Cortex of kidney (tissue), 1 donor: ENCODE data around the gene JPH2.

Source experiments
- DNase-seq: peaks from one replicate; lab custom pipeline; 2025; lab: John Stamatoyannopoulos, UW

JPH2 gene

DNA sequence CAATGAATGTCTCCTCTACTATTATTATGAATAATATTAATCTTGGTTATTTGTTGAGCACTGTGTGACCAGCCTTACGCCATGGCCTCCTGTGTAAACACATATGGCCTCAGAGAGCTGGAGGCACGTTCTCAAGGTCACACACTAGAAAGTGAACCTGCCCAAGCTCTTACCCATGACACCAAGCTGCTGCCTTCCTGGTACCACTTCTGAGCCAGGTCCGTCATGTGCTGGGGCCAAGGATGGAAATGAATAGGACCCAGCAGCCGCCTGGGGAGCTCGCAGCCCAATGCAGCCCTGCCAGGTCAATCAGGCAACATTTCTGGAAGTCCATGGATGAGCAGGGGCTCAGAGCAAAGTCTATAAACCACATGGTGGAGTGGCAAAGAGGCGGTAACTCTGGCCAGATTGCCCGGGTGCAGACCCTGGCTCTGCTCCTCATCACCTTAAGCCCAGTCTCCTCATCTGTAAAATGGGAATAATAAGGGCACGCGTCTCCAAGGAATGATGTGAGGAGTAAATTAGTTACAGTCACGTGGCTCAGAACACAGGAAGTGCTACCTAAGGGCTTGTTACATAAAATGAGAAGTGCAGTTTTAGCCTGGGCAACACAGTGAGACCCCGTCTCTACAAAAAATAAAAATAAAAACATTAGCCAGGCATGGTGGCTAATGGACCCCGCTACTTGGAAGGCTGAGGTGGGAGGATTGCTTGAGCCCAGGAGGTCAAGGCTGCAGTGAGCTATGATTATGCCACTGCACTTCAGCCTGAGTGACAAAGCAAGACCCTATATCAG, 61.5 kb downstream of the JPH2 start:
- no peak for DNase-seq

DNA sequence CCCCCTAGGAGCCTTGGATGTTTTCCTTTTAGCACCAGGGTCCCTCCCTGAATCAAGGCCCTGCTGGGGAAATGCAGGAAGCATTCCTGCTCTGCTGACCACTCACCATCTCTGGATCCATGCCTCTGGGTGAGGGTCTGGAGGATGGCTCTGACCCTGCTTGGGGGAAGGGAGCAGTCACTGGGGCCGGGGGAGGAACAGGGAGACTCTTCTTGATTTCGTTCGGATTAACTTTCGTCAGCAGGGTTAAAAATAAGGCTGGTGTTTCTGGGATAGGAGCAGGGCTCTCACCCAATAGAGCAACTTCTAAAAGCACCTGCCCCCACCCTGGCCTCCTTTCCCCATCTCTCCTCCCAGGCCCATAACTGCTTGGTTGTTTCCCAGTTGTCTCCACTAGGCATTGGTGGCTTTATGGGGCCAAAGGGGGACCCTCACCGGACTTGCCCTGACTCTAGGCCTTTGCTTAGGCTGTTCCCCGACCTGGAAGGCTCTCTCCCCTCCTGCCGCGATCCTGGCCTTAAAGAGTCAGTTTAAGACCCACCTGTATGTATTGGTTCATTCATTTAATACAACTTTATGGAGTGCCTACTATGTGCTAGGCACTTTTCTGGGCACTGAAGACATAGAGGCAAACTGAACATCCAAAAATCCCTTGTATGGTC, 63.0 kb downstream of the JPH2 start:
- DNase-seq = no peak

DNA sequence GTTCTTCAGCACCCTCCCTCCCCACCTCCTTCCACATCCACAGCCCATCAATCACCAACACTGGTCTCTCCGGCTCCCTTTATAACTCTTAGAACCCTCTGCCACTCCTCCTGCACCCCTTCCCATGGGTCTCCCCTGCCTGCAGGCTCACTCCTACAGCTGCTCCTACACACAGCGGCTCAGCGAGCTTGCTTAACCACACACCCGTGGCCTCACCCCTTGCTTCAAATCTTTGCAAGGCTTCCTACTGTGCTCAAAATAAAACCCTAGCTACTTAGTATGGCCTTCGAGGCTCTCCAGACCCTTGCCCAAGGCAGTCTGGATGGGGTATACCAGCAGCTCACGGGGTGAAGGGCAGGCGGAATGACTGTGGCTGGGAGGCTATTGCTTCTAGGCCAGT, 63.7 kb downstream of the JPH2 start:
- no peak for DNase-seq

DNA sequence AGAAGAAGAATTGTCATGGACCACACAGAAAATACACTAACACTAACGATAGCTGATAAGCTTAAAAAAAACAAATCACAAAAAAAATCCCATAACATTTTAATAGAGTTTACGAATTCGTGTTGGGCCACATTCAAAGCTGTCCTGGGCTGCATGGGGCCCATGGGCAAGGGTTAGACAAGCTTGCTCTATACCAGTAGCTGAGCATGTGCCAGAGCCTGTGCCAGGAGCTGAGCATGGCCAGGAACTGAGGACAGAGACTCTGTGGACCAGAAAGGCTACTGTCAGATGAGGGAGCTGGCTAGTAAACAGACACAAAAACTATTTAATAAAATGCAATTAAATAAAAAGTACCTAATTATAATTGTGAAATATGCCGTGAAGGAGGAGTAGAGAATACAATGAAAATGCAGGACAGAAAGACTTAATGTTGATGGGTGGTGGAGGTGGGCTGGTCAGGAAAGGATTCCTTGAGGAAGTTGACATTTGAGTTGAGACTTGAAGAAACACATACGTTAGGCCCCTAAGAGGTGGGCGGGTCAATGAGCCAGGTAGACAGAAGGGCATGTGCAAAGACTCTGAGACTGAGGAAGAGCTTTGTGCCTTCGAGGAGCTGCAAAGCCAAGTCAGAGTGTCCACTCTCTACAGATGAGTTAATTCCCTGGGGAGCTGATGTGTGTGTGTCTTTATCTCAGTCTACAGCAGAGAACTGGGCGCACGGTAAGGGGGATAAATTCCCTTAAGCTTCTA, 66.1 kb downstream of the JPH2 start:
- no peak for DNase-seq

DNA sequence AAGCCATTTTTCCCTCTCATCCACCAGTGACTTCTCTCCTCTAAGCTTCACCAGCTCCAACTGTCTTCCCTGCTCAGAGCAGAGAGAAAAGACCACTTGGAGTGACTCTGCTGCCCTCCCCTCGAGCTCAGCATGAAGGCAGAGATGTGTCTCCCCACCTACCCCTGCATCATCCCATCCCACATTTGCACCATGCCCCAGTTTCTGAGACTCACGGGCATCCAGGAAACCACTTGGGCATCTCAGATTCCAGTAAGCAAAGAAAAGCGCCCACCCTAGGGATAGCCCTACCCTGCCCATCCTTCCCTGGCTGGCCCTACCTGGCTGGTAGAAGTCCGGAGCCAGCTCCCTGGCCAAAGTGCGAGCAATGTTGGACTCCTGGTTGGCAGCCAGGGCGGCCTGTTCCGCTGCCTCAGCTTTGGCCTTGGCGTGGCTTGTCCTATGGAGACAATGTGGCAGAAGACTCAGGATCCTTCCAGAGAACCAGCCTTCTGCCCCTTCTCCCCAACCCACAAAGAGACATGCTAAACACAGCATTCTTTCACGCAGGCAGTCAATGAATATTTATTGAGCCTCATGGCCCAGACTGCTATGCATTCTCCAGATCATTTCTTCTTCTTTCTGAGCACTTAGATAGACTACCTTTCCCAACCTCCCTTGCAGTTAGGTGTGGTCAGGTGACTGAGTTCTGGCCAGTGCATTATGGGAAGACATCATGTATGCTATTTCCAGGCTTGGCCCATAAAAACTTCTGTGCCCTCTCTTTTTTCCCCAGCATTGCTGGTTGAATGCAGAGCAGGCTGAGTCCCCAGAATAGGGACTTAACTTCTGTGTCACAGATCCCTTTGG, 68.6 kb downstream of the JPH2 start:
- no peak for DNase-seq

DNA sequence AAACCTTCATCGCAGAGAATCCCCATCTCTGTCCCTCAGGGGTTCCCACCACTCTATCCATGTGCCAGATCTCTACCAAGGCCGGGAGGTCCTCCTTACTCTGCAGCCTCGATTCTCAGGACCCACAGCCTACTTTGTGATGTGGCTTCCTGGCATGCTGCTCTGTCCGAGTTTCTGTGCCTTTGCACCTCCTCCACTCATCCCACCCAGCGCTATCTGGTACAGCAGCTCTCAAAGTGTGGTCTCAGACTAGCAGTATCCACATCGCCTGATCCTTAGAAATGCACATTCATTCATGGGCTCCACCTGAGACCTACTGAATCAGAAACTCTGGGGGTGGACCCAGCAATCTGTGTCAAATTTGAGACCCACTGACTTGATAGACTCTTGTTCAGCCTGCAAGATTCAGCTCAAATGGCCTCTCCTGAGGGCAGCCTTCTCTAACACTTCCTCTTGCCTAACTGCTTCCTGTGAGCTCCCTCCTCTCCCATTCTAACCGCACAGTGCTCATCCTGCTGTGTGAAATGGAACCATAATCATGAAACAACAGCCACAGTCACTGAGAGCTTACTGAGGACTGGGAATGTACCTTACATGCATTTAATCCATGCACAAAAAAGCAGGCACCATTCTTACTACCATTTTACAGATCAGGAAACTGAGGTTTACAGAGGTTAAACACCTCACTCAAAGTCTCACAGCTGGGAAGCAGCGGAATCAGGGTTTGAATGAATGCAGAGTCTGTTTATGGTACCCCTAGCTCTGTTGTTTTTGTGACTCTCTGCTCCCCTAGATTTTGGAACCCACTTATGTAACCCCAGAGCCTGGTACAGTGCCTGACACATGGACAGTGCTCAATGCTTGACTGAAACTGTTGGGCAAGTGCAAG, 69.4 kb downstream of the JPH2 start:
- no peak for DNase-seq

DNA sequence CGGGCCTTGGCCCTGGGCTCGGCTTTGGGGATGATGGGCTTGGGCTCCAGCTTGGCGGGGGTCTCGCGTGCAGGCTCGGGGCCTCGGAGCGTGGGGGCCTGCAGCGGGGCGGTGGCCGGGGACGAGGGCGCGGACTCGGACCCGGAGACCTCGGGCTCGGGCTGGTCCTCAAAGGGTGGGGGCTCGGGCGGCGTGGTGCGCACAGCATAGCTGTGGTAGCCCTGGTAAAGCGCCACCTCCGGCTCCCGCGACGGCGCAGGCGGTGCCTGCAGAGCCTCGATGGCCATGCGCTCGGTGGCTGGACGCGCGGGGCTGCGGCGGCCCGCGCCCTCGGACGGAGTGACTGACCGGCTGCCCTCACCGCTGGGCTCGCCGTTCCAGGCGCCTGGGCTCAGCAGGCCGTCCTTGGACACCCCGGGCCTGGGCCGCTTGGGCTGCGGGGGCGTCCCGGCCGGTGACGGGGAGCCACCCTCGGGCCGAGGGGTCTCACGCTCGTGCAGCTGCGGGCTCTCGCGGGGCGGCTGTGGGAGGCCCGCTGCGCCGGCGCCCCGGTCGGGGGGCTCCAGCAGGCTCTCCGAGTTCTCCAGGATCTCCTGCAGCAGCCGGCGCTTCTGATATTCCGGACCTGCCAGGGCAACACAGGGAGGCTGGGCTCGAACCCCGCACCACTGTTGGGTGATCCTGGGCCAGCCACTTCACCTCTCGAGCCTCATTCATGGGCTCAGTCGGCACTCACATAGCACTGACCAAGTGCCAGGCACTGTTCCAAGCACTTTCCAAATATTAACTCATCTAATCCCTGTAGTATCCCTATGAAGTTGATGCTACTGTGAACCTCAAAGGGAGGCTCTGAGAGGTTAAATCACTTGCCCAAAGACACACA, 71.0 kb downstream of the JPH2 start:
- no peak for DNase-seq

DNA sequence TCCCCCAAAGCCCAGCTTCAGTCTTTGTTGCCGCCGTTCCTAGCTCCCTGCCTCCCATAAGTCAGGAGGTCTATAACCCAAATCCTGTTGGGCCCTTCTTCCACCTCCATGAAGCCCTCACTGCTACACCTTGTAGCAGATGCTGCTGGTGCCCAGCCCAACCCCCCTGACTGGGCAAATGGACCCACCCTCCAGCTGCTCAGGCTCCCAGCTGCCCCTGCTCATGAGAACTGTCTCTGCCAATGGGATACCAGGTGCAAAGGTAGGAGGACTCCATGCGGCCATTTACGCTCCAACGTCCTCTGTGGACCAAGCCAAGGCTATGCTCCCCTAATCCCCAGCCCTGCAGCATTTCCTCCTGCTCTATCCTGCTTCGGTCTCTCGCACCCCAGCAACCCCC, 71.8 kb downstream of the JPH2 start:
- DNase-seq = no peak

DNA sequence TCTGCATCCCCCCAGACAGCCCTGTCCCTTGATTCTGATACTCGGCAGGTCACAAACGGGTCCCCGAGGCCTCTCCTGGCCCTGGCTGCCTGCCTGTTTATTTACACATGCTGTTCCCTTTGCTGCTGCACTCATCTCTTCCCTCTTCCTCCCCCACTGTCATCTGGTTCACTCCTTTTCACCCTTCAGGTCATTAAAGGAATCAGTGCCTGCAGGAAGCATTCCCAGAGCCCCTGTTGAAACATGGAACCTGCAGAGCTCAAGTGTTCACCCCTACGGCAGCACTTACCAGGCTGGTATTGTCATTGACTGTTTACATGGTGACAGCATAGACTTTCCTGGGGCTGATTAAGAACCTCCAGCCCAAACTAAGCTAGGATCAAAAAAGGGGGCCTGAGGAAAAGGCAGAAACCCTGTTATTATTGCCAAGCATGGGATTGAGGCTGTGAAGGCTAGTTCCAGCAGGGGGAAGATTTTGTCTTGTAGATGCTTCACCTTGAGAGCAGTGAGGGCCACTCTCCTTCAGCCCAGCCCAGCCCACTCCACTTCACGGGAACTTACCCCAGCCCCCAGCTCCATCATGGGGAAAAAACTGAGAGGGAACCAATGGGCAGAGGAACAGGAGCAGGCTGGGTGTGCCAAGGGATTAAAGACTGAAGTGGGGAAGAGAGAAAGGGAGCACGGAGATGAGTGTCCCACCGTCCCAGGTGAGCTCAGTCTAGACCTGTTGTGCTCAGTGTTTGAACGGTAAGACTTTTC, 73.2 kb downstream of the JPH2 start:
- DNase-seq = no peak

DNA sequence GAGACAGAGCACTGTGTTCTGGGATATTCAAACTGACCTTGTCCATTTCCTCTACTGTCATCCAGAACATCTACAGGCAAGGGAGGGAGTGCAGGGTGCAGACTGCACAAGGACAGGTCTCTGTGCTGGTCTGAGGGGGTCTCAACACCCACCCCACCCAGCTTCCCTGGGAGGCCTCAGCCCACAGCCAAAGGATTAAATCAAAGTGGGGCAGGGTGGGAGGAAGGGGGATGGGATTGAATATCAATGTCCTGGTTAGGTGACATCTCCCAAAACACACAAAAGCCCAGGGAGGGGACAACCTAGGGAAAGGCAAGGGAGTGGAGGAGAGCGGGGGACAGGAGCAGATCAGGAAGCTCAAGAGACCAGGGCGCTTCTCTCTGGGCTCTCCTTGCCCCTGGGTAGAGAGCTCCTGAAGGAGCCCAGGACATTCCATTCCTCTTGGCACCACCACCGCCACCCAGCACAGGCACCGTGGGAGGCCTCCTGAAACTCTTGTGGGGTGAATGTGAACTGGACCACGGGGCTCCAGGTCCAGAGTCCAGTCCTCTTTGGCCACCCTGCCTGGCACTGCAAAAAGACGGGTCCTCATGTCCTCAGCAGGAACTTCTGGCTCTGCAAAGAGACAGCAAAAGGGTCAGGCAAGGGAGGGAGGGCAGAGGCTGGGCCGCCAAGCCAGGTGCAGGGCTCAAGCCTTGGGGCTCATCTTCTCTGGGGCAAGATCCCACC, 73.9 kb downstream of the JPH2 start:
- DNase-seq = no peak

DNA sequence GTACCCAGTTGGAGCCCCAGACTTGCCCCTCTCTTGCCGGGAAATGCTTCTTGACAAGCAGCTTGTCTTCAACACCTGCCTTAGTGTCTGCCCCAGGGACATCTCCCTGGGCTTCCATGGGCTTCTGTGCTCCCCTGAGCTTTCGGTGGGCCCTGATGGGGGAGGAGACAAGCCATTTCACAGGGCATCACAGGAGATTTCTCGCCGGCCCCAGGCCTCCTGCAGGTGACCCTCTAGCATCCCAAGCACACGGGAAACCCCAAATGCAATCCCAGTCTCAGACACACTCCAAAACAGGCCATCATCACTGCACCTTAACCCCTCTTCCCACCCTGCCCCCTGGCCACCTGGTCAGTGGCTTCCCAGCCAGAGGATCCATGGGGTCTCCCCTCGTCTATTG, 74.5 kb downstream of the JPH2 start:
- DNase-seq = no peak

DNA sequence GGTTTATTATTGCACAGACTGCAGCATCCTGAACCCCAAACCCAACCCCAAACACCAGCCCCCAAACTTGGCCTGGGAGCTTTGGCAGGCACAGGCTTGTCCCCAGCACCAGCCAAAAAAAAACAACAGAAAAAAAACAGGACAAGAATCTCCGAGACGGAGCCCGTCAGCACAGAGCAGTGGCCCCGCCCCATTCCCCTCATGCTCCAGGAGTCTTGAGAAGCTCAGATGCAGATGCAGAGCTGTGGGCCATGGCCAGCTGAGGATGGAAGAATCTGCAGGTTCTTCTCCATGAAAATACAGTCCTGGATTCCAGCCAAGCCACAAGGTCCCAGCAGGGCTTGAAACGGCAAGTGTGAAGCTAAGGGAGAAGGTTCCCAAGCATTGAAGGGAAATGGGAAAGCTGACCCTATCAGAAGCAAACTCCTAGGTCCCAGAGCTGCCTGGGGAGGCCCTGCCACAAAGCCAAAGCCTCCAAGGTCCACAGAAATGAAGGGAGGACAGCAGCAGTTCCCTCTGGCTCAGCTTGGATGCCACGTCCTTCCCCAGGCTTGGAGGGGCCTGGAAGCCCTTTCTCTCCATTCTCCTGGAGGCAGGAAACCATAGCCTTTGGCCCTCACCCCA, 75.2 kb downstream of the JPH2 start:
- no peak for DNase-seq

DNA sequence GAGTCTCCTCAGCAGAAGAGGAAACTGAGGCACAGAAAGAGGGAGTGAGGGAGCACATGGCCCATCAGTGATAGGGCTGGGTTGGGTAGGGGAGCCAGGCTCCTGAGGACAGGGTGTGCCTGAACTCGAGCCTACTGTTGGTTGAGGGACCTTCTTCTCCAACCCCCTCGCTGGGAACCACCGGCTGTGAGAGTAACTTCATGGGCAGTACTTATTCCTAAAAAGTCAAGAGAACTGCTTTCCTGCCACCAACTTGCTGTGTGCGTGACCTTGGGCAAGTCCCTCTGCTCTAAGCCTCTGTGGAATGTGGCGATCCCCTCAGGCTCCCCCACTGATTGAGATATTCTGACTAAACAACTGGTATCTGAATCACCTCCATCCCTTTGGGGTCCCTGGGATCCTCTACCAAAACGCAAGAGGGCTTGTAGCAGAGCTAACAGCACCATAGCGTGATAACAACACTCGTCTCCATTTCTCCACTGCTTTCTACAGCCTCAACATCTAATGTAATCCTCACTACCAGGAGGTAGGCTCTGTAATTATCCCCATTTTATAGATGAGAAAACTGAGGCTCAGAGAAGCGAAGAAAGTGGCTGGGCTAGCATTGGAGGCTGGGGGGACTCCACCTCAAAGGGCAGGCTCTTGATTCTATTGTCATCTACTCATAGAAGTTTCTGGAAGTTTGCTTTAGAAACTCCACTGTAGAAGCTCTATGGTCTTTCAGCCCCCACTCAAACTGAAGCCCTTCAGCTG, 76.0 kb downstream of the JPH2 start:
- no peak for DNase-seq

DNA sequence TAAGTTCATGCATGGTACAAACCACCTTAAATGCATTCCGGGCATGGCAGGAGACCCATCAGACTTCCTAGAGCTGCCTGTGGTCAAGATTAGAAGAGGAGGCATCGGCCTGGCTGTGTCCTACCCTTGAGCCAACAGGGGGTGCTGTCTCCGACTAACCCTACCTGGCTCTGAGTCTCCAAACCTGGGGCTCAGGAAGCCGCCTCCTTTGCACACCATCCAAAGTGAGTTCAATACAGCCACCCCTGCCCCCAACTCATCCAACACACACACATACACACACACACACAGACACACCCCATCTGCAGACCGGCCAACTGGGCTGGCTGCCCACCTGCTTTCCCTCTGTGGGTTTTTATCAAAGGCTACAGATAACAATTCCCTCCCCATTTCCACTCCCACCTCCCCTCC, 77.0 kb downstream of the JPH2 start:
- no peak for DNase-seq

DNA sequence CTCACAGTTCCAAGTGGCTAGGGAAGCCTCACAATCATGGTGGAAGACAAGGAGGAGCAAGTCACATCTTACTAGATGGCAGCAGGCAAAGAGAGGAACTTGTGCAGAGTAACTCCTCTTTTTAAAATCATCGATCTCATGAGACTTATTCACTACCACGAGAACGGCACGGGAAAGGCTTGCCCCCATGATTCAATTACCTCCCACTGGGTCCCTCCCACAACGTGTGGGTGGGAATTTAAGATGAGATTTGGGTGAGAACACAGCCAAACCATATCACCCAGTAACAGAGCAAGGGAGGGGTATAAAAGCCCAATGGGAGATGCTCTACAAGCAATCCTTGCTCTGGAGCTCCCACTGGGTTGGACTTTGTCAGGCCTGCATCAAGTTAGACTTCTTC, 80.4 kb downstream of the JPH2 start:
- no peak for DNase-seq

DNA sequence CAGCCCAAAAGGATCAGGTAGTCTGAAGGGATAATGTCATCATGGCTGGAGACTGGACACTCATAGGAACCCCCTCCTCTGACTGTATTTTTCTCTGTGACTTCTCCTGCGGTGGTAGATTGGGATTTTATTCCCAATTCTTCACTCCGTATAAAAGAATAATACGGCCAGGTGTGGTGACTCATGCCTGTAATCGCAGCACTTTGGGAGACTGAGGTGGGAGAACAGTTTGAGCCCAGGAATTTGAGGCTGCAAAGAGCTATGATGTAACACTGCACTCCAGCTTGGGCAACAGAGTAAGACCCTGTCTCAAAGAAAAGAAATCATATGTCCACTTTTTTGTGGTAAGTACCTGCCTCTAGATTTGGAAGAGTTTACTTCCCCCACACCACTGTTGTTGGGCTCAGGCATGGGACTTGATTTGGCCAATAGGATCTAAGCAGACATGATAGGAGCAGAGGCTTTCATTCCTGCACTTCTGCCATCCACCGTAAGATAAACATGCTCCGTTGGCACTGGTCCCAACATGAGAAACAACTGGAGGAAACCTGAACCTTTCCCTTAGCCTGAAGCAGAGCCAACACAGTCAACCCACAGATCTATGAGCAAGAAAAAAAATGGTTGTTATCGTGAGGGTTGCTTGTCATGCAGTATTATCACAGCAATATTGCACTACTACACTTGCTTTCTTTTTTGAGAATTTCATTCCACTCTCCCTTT, 82.0 kb downstream of the JPH2 start:
- no peak for DNase-seq

DNA sequence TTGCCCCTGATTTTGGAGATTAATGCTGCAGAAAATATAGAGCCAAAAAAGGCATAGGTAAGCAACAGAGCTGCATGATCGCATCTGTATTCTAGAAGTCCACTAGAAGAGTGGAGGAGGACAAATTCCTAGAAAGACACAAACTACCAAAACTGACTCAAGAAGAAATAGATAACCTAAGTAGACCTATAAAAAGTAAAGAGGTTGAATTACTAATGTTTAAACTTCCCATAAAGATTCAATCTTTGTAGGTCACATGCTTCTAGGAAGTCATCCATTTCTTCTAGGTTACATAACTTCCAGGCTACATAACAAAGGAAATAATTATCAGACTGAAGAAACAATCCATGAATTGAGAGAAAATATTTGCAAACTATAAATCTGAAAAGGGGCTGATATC, 84.4 kb downstream of the JPH2 start:
- DNase-seq = no peak
